ENCODE data around the gene SPTSSB. TPM values are rescaled to one million over a fixed set of nuclear protein-coding genes. Genes with fewer than 3 reads are reported as not detected.

The SPTSSB gene
- total and polyA plus RNA-seq, 2 donors from 2014 or later, result 0.52 to 7.8 TPM

- DNase-seq (no peak), FAIRE-seq (no peak)
- no peak overlapping the region for H3K27ac ChIP-seq (ENCODE audit: low read depth in 2 of 2, low read length in 2 of 2)
- intact Hi-C loops (cut with DNase I), result no loop called here
- H3K36me3 ChIP-seq (ENCODE audit: control insufficient read depth in 2 of 3, insufficient read depth in 3 of 3, low read length in 3 of 3), result no peaks in the 10 kb centered on the region
- no peak overlapping the region for H3K4me3 ChIP-seq (ENCODE audit: low read length in 3 of 3)
- H3K4me1 ChIP-seq (ENCODE audit: control insufficient read depth in 2 of 3, insufficient read depth in 2 of 3, low read depth in 1 of 3, low read length in 3 of 3), result no peaks in the 10 kb centered on the region
- no peaks in the 10 kb centered on the region for H3K27me3 ChIP-seq (ENCODE audit: control insufficient read depth, insufficient read depth, low read length)
- TF ChIP-seq, protein P1, sequence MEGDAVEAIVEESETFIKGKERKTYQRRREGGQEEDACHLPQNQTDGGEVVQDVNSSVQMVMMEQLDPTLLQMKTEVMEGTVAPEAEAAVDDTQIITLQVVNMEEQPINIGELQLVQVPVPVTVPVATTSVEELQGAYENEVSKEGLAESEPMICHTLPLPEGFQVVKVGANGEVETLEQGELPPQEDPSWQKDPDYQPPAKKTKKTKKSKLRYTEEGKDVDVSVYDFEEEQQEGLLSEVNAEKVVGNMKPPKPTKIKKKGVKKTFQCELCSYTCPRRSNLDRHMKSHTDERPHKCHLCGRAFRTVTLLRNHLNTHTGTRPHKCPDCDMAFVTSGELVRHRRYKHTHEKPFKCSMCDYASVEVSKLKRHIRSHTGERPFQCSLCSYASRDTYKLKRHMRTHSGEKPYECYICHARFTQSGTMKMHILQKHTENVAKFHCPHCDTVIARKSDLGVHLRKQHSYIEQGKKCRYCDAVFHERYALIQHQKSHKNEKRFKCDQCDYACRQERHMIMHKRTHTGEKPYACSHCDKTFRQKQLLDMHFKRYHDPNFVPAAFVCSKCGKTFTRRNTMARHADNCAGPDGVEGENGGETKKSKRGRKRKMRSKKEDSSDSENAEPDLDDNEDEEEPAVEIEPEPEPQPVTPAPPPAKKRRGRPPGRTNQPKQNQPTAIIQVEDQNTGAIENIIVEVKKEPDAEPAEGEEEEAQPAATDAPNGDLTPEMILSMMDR (IDR thresholded peaks at IDR 0.05; ENCODE audit: borderline replicate concordance, extremely low read depth, insufficient read depth), result no peak
- H3K9ac ChIP-seq (ENCODE audit: low read length in 3 of 3), result no peak overlapping the region
- no peaks in the 10 kb centered on the region for H3K9me3 ChIP-seq (ENCODE audit: control insufficient read depth in 2 of 3, insufficient read depth in 1 of 3, low read length in 3 of 3)
These were observed 5.2 kb downstream of the SPTSSB start for GRCh38 chr3:161366094-161366493.

DNA sequence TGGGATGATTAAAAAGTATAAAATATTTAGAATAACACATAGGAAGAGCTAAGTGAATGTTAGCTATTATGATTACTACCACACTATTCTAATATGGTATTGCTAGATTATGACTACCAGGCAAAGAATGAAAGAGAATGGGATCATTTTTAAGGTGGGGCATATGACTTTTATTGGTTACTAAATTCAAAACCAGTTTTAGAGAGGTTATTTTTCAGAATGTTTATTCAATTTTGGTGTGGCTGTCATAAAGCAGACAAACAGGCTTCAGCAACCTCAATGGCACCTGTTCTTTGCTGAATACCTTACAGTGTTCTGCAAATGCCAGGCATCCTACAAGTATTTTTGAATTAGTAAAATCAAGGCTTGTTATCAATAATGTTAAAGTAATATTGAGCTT is 12.8 kb downstream of the SPTSSB start:
- Histone ChIP-seq H3K4me3 (ENCODE audit: low read length in 3 of 3) (no peak overlapping the region), H3K27ac (ENCODE audit: low read depth in 2 of 2, low read length in 2 of 2) (no peak overlapping the region), H3K27me3 (ENCODE audit: control insufficient read depth, insufficient read depth, low read length) (no peaks in the 10 kb centered on the region), H3K36me3 (ENCODE audit: control insufficient read depth in 2 of 3, insufficient read depth in 3 of 3, low read length in 3 of 3) (no peaks in the 10 kb centered on the region), H3K9me3 (ENCODE audit: control insufficient read depth in 2 of 3, insufficient read depth in 1 of 3, low read length in 3 of 3) (no peaks in the 10 kb centered on the region), H3K9ac (ENCODE audit: low read length in 3 of 3) (no peak overlapping the region), H3K4me1 (ENCODE audit: control insufficient read depth in 2 of 3, insufficient read depth in 2 of 3, low read depth in 1 of 3, low read length in 3 of 3) (no peaks in the 10 kb centered on the region)
- intact Hi-C loops (cut with DNase I), result no loop called here
- no peak for FAIRE-seq
- no peak for DNase-seq
- TF ChIP-seq, protein P1 (IDR thresholded peaks at IDR 0.05; ENCODE audit: borderline replicate concordance, extremely low read depth, insufficient read depth), result no peak

- no peaks in the 10 kb centered on the region for H3K4me1 ChIP-seq (ENCODE audit: control insufficient read depth in 2 of 3, insufficient read depth in 2 of 3, low read depth in 1 of 3, low read length in 3 of 3)
- intact Hi-C loops (cut with DNase I), result no loop called here
- DNase-seq (no peak), FAIRE-seq (no peak)
- H3K27ac ChIP-seq (ENCODE audit: low read depth in 2 of 2, low read length in 2 of 2), result no peak overlapping the region
- H3K9ac ChIP-seq (ENCODE audit: low read length in 3 of 3), result no peak overlapping the region
- no peaks in the 10 kb centered on the region for H3K27me3 ChIP-seq (ENCODE audit: control insufficient read depth, insufficient read depth, low read length)
- H3K4me3 ChIP-seq (ENCODE audit: low read length in 3 of 3), result no peak overlapping the region
- no peaks in the 10 kb centered on the region for H3K36me3 ChIP-seq (ENCODE audit: control insufficient read depth in 2 of 3, insufficient read depth in 3 of 3, low read length in 3 of 3)
- no peaks in the 10 kb centered on the region for H3K9me3 ChIP-seq (ENCODE audit: control insufficient read depth in 2 of 3, insufficient read depth in 1 of 3, low read length in 3 of 3)
- TF ChIP-seq, protein P1 (IDR thresholded peaks at IDR 0.05; ENCODE audit: borderline replicate concordance, extremely low read depth, insufficient read depth), result no peak
These were observed 15.0 kb downstream of the SPTSSB start for GRCh38 chr3:161356287-161356686.

GRCh38 chr3:161355508-161355907 is 15.8 kb downstream of the SPTSSB start:
- Histone ChIP-seq H3K36me3 (ENCODE audit: control insufficient read depth in 2 of 3, insufficient read depth in 3 of 3, low read length in 3 of 3) (no peaks in the 10 kb centered on the region), H3K4me3 (ENCODE audit: low read length in 3 of 3) (no peak overlapping the region), H3K4me1 (ENCODE audit: control insufficient read depth in 2 of 3, insufficient read depth in 2 of 3, low read depth in 1 of 3, low read length in 3 of 3) (no peaks in the 10 kb centered on the region), H3K9me3 (ENCODE audit: control insufficient read depth in 2 of 3, insufficient read depth in 1 of 3, low read length in 3 of 3) (no peaks in the 10 kb centered on the region), H3K27ac (ENCODE audit: low read depth in 2 of 2, low read length in 2 of 2) (no peak overlapping the region), H3K27me3 (ENCODE audit: control insufficient read depth, insufficient read depth, low read length) (no peaks in the 10 kb centered on the region), H3K9ac (ENCODE audit: low read length in 3 of 3) (no peak overlapping the region)
- FAIRE-seq (no peak), DNase-seq (no peak)
- TF ChIP-seq, protein P1 (IDR thresholded peaks at IDR 0.05; ENCODE audit: borderline replicate concordance, extremely low read depth, insufficient read depth), result no peak
- intact Hi-C loops (cut with DNase I), result no loop called here
